ENCODE results near the gene KTN1. TPM values are rescaled to one million over a fixed set of nuclear protein-coding genes. Genes with fewer than 3 reads are reported as not detected.

Gene KTN1
- total RNA-seq, 4 donors from 2014 or later, result 114 to 165 (median 139) TPM

DNA sequence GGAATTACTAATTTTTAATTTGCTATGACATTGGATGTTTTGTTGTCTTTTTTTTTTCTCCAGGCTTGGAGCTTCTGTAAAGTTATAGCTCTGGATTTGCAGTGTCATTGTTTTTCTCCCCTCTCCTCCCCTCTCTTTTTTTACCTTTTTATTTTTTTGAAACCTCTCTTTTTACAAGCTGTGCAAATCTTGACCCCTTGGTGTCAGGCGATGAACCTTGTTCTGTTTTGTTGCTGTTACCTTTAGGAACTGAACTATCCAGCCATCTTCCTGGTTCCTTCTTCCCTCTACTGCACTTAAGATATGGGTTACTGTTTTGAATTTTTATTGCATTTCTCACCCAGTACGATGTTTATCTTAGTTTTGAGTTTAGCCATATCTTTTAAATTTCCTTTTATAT is 13.7 kb downstream of the KTN1 start:
- ATAC-seq (ENCODE audit: low FRiP score) (no peak), DNase-seq (ENCODE audit: low spot score) (no peak)
- TF ChIP-seq, protein P1, sequence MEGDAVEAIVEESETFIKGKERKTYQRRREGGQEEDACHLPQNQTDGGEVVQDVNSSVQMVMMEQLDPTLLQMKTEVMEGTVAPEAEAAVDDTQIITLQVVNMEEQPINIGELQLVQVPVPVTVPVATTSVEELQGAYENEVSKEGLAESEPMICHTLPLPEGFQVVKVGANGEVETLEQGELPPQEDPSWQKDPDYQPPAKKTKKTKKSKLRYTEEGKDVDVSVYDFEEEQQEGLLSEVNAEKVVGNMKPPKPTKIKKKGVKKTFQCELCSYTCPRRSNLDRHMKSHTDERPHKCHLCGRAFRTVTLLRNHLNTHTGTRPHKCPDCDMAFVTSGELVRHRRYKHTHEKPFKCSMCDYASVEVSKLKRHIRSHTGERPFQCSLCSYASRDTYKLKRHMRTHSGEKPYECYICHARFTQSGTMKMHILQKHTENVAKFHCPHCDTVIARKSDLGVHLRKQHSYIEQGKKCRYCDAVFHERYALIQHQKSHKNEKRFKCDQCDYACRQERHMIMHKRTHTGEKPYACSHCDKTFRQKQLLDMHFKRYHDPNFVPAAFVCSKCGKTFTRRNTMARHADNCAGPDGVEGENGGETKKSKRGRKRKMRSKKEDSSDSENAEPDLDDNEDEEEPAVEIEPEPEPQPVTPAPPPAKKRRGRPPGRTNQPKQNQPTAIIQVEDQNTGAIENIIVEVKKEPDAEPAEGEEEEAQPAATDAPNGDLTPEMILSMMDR (IDR thresholded peaks at IDR 0.05), result no peak

DNA sequence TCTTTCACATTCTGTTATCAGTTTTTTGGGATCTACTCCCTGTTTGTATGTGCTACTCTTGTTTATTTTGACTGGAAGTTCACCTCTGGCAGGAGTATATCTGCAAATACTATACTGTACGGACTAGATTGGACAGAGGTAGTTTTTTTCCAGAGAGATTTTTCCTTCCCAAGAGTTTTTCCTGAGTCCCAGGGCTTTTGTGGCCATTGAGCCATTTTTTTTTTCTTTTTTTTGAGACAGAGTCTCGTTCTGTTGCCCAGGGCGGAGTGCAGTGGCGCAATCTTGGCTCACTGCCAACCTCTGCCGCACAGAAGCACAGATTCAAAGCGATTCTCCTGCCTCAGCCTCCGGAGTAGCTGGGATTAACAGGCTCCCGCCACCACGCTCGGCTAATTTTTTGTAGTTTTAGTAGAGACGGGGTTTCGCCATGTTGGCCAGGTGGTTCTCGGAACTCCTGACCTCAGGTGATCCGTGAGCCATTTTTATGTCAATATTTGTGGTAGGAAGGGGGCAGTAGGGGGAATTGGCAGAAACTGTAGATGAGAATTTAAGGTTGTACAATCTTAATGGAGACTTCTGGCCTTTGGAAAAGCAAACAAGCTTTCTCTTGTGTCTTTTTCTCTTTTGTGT is 19.4 kb downstream of the KTN1 start:
- ATAC-seq (ENCODE audit: low FRiP score) (no peak), DNase-seq (ENCODE audit: low spot score) (no peak)
- TF ChIP-seq, protein P1 (IDR thresholded peaks at IDR 0.05), result no peak

DNA sequence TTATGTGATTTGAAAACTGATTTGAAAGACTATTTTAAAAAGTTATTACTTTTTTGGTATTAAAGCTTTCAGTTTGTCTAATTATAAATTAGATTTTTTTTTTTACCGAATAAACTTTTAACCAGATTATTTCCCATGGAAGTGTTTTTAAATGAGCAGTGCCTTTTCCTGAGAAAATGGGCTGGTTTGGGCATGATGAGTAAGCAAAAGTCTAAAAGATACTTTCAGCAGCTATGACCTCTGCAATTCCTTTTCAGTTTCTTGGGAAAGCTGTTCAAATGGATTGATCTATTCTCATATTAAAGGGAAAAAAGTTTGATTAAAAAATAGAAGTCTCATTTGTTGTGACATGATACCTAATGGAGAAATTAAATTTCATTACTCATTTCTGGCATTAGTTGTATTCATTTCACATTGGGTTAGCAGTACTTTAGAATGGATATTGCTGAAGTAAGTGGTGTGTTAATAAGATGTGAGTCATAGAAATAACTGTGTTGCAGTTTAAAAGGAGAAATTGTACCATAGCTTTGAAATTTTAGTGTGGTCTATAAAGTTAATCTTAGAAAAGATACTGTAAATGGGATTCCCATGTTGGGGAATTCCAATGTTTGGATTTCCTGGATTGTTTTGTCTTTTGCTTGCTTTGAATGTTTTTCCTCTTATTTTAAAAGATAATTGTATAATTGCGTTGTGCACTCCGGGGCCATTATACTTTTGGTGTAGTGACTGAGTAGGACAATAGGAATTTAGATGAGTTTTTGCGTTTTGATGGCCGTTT is 21.0 kb downstream of the KTN1 start:
- TF ChIP-seq, protein P1 (IDR thresholded peaks at IDR 0.05), result no peak
- DNase-seq (ENCODE audit: low spot score) (no peak), ATAC-seq (ENCODE audit: low FRiP score) (peak; percentile 28)

DNA sequence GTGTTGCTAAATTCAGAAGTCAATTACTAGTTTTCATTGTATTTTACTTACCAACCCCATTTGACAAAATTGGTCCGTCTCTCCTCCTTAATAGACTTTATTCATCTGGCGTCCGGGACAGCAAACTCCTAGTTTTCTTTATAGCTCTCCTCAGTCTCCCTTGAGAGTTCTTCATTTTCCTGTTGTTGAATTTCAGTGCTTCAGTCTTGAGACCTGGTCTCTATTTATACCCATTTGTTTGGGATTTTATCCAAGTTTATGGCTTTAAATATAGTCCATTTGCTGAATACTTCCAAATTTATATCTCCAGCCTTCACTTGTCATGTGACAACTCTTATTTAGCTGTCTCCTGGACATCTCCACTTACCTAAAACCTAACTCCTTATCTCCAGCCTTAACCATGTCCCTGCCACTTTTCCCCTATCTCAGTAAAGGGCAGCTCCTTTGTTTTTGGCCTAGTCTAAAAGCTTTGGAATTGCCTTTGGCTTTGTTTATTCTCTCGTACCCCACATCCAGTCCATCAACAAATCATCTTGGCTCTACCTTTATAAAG is 23.5 kb downstream of the KTN1 start:
- ATAC-seq (ENCODE audit: low FRiP score), result no peak
- no peak for DNase-seq (ENCODE audit: low spot score)
- TF ChIP-seq, protein P1 (IDR thresholded peaks at IDR 0.05), result no peak

DNA sequence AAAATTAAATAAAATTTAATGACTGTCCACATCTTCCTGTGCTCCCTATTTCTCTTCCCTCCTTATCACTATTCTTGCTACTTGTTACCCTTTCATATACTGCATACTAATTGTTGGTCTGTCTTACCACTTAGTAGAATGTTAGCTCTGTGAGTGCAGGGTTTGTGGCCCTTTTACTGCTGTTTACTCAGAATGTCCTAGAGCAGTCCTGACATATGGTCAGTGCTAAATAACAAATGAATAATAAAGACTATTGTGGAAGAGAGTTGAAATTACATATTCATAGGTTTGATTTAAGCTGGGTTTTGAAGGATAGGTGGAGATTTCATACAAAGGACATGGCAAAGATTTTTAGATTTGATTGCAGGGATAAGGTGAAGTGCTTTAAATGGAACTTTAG is 24.5 kb downstream of the KTN1 start:
- TF ChIP-seq, protein P1 (IDR thresholded peaks at IDR 0.05), result no peak
- ATAC-seq (ENCODE audit: low FRiP score) (no peak), DNase-seq (ENCODE audit: low spot score) (no peak)

DNA sequence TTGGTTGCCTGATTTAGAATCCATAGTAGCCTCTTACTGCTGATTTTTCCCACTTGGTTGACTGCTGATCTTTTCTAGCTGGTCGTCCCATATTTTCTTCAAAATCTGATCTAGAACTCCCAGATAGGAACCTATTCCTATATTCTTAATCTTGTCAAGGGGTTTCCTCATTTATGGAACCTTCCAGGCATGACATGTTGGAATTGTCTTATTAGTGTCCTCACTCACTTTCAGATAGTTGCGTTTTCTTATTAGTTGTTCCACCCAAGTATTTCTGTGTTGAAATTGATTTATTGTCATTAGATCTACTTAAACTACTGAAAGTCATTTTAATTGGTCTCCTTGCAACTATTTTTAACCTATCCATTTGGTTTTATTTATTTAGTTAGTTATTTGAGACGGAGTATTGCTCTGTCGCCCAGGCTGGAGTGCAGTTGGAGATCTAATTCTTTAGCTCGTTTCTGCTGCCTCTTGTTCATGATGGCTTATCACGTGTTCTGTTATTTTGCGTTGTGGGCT is 25.0 kb downstream of the KTN1 start:
- DNase-seq (ENCODE audit: low spot score), result no peak
- TF ChIP-seq, protein P1 (IDR thresholded peaks at IDR 0.05), result no peak
- ATAC-seq (ENCODE audit: low FRiP score), result no peak

Data from omental fat pad (tissue), 4 donors.